HepG2 (cell line): ENCODE data around the gene KRT14. TPM values are rescaled to one million over a fixed set of nuclear protein-coding genes. Genes with fewer than 3 reads are reported as not detected.

Experiments used
- BRCA1 ChIP-seq: sonication (generic); formaldehyde crosslinking; IDR thresholded peaks from 2 replicates; pipeline ENCODE4 v1.4.0; 2020; ENCODE audit warnings: missing genetic modification reagents
- CBX1 ChIP-seq: IDR thresholded peaks from one replicate; pipeline ENCODE4 v1.6.1; 2016; ENCODE audit warnings: antibody characterized with exemption, low read depth
- CREB1 ChIP-seq, 2 experiments: fragments of 450-650 bp in 1 of 2; IDR thresholded peaks; 2 replicates each; pipeline ENCODE4 v1.6.1; 2016 to 2017; ENCODE audit warnings: control low read depth in 1 of 2, mild to moderate bottlenecking in 1 of 2, missing compliant biosample characterization in 1 of 2, missing genetic modification characterization in 1 of 2
- DNMT1 ChIP-seq: sonication (generic); formaldehyde crosslinking; IDR thresholded peaks from 2 replicates; pipeline ENCODE4 v1.5.1; 2020; ENCODE audit warnings: mild to moderate bottlenecking, missing genetic modification reagents
- ETV6 ChIP-seq: sonication (generic); formaldehyde crosslinking; conservative IDR thresholded peaks from 2 replicates; pipeline ENCODE4 v1.4.0; 2020; ENCODE audit warnings: missing genetic modification reagents
- HNRNPUL1 ChIP-seq: fragments of 200-400 bp; formaldehyde crosslinking; IDR thresholded peaks from 2 replicates; pipeline ENCODE4 v1.6.1; 2017; ENCODE audit warnings: low read depth, mild to moderate bottlenecking, low read length, moderate library complexity
- KIAA2018 ChIP-seq: sonication (generic); formaldehyde crosslinking; IDR thresholded peaks from 2 replicates; pipeline ENCODE4 v1.5.0; 2020; ENCODE audit warnings: mild to moderate bottlenecking, missing genetic modification reagents, borderline replicate concordance
- MAFF ChIP-seq: IDR thresholded peaks from 2 replicates; pipeline ENCODE4 v1.6.1; 2011; ENCODE audit warnings: low read depth, low read length, improper control_type of control experiment
- NFIC ChIP-seq: IDR thresholded peaks from 2 replicates; pipeline ENCODE4 v1.6.1; 2012; ENCODE audit warnings: mild to moderate bottlenecking, low read length, inconsistent platforms
- SAP130 ChIP-seq: IDR thresholded peaks from 2 replicates; pipeline ENCODE4 v1.6.1; 2016; ENCODE audit warnings: low read depth
- SMC3 ChIP-seq: IDR thresholded peaks from 2 replicates; pipeline ENCODE4 v1.6.1; 2011; ENCODE audit warnings: low read length, improper control_type of control experiment
- SNAI1 ChIP-seq: sonication (generic); formaldehyde crosslinking; IDR thresholded peaks from 2 replicates; pipeline ENCODE4 v1.5.0; 2020; ENCODE audit warnings: mild to moderate bottlenecking, missing genetic modification reagents, borderline replicate concordance
- TCF7 ChIP-seq: sonication (generic); IDR thresholded peaks from 2 replicates; pipeline ENCODE4 v1.6.1; 2016; ENCODE audit warnings: antibody characterized with exemption, low read depth
- TGIF2 ChIP-seq: IDR thresholded peaks from 2 replicates; pipeline ENCODE4 v1.6.1; 2016; ENCODE audit warnings: control low read depth, missing compliant biosample characterization
- ZNF143 ChIP-seq: sonication (generic); formaldehyde crosslinking; IDR thresholded peaks from 2 replicates; pipeline ENCODE4 v1.4.0; 2020; ENCODE audit warnings: missing genetic modification reagents
- ZNF33A ChIP-seq: sonication (generic); formaldehyde crosslinking; IDR thresholded peaks from 2 replicates; pipeline ENCODE4 v1.5.1; 2020; ENCODE audit warnings: missing genetic modification reagents, mild to moderate bottlenecking, moderate library complexity, borderline replicate concordance
- ZNF589 ChIP-seq: sonication (generic); formaldehyde crosslinking; conservative IDR thresholded peaks from 2 replicates; pipeline ENCODE4 v1.8.0; 2022; ENCODE audit warnings: mild to moderate bottlenecking, moderate library complexity, missing genetic modification reagents
- ZNF674 ChIP-seq: sonication (generic); formaldehyde crosslinking; IDR thresholded peaks from 2 replicates; pipeline ENCODE4 v1.5.0; 2020; ENCODE audit warnings: low read depth, mild to moderate bottlenecking, missing genetic modification reagents
- ZNF782 ChIP-seq: sonication (generic); formaldehyde crosslinking; IDR thresholded peaks from 2 replicates; pipeline ENCODE4 v1.4.0; 2020; ENCODE audit warnings: missing genetic modification reagents, mild to moderate bottlenecking, borderline replicate concordance
- ZNF790 ChIP-seq: sonication (generic); formaldehyde crosslinking; IDR thresholded peaks from 2 replicates; pipeline ENCODE4 v1.8.0; 2022; ENCODE audit warnings: missing genetic modification reagents, mild to moderate bottlenecking, borderline replicate concordance
- polyA plus RNA-seq, 8 experiments: library from polyadenylated mRNA; depleted of rRNA in 3 of 8; stranded (reverse) in 7 of 8; unstranded in 1 of 8; fragments of >200 nt; fragmentation: Illumina TruSeq in 4 of 8; extraction: Trizol in 4 of 8; gene quantifications; 2 replicates each; pipeline versions ENCODE4 v1.2.1 to v1.2.3, GENCODE V29; 2011 to 2016; ENCODE audit warnings: low read depth in 4 of 8, missing spikeins in 1 of 8, mixed read lengths in 1 of 8; ENCODE audit not compliant: insufficient read depth in 1 of 8
- total RNA-seq, 5 experiments: library from RNA; depleted of rRNA; stranded (reverse); fragments of >200 nt; fragmentation: Illumina TruSeq; extraction: Trizol; gene quantifications; 2 replicates each; pipeline ENCODE4 v1.2.3, GENCODE V29; 2016; ENCODE audit warnings: low read depth in 1 of 5
- TF ChIP-seq, protein P1 (sequence below): sonication (generic); formaldehyde crosslinking; IDR thresholded peaks from 2 replicates; pipeline ENCODE4 v1.5.0; 2020; ENCODE audit warnings: missing genetic modification reagents

The KRT14 gene
- total and polyA plus RNA-seq, 2 of the 13 experiments (the other 11 are each of a cell fraction or from before 2014, with no cell fraction given), result 0.09 TPM; not detected in 1

DNA sequence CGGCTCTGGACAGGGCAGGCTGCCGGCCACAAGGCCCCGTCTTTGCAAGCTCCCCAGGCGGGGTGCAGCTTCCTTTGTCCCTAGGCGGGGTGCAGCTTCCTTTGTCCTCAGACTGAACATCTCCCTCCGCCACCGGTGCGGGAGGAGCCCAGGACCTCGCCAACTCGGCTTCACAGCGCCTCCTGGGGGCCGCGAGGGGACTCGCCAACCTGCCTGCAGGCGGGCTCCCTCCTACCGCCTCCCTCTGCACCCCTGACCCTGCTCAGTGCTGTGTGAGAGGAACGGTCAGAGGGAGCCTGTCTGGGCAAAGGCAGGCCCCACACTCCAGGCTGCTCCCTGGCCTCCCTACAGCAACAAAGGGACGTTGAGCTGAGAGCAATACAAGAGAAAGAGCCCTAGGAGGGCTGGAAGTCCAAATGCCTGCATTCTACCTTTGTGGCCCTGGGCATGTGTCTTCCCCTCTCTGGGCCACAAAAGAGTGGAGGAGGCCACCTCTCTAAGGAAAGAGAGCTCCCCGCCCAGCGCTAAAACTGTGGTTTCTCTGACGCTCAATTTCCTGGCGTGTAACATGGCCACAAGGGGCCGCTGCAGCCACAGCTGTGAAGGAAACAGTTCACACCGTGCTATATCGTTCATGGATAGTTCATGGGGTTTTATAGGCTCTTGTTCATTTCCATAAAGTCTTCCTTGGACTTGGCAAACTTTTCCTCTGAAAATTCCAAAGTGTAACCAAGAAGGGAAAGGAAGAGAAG is 37.7 kb downstream of the KRT14 start (continued):
- TF ChIP-seq KIAA2018 (CRISPR knock-in tag) (no peak), ZNF33A (CRISPR knock-in tag) (no peak), CBX1 (no peak), SMC3 (peak; percentile 87), BRCA1 (CRISPR knock-in tag) (no peak), SNAI1 (CRISPR knock-in tag) (no peak), CREB1 (IDR thresholded peaks at IDR 0.05) (no peak), CREB1 (CRISPR knock-in tag; IDR thresholded peaks at IDR 0.05) (peak; percentile 41; the same call in 1 of the 2 replicates), NFIC (no peak), ZNF782 (peak; percentile 70; the same call in 1 of the 2 replicates), ZNF143 (no peak), ZNF674 (CRISPR knock-in tag) (no peak), ETV6 (CRISPR knock-in tag) (no peak; the same call in none of the 2 replicates), TCF7 (no peak), MAFF (no peak), SAP130 (CRISPR knock-in tag) (no peak; the same call in none of the 2 replicates), ZNF589 (CRISPR knock-in tag) (no peak), TGIF2 (CRISPR knock-in tag) (no peak; the same call in 1 of the 2 replicates), DNMT1 (CRISPR knock-in tag) (peak; percentile 83; the same call in 1 of the 2 replicates), HNRNPUL1 (no peak), ZNF790 (no peak)
- TF ChIP-seq, protein P1, sequence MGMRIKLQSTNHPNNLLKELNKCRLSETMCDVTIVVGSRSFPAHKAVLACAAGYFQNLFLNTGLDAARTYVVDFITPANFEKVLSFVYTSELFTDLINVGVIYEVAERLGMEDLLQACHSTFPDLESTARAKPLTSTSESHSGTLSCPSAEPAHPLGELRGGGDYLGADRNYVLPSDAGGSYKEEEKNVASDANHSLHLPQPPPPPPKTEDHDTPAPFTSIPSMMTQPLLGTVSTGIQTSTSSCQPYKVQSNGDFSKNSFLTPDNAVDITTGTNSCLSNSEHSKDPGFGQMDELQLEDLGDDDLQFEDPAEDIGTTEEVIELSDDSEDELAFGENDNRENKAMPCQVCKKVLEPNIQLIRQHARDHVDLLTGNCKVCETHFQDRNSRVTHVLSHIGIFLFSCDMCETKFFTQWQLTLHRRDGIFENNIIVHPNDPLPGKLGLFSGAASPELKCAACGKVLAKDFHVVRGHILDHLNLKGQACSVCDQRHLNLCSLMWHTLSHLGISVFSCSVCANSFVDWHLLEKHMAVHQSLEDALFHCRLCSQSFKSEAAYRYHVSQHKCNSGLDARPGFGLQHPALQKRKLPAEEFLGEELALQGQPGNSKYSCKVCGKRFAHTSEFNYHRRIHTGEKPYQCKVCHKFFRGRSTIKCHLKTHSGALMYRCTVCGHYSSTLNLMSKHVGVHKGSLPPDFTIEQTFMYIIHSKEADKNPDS (CRISPR knock-in tag), result no peak
